GM12878 (cell line): ENCODE measurements around the gene DCUN1D3. TPM values are rescaled to one million over a fixed set of nuclear protein-coding genes. Genes with fewer than 3 reads are reported as not detected.

Experiments
- ATAC-seq: fragments of 200-7000 bp; cut with Tn5 transposase; 3 replicates; pipeline ENCODE4 v1.9.1; 2020; ENCODE audit warnings: mild to moderate bottlenecking, moderate library complexity
- BruUV-seq: library from RNA; stranded (reverse); fragments of 400-500 nt; replicated peaks from 2 replicates; lab custom pipeline; 2021; lab: Mats Ljungman, UMichigan
- CTCF ChIA-PET: fragments of 300-600 bp; sonication (Branson Sonifier 250); formaldehyde crosslinking; extraction: SDS; loops from one replicate; lab custom pipeline; 2021; ENCODE audit warnings: inconsistent platforms; lab: Yijun Ruan, JAX
- POLR2A ChIA-PET: fragments of 350-600 bp; formaldehyde crosslinking; extraction: SDS; loops from one replicate; lab custom pipeline; 2021; ENCODE audit warnings: inconsistent platforms; lab: Charles Lee
- RAD21 ChIA-PET: fragments of 300-600 bp; sonication (Branson Sonifier 250); formaldehyde crosslinking; loops from one replicate; lab custom pipeline; 2023; ENCODE audit warnings: antibody characterized with exemption; ENCODE audit not compliant: unreplicated experiment; lab: Charles Lee
- SMC1A ChIA-PET: fragments of 300-600 bp; sonication (Branson Sonifier 250); formaldehyde crosslinking; loops from one replicate; lab custom pipeline; 2023; ENCODE audit not compliant: unreplicated experiment, uncharacterized antibody; lab: Charles Lee
- DNase-seq: peaks from one replicate; pipeline ENCODE4 v3.0.0-alpha.2; 2011; ENCODE audit warnings: low read depth, low spot score
- FAIRE-seq: peaks from 3 replicates; lab custom pipeline; 2011; peaks lifted over from hg19 to GRCh38; lab: Jason Lieb, UNC
- H2AFZ ChIP-seq: 2 replicates; pipeline ENCODE4 v1.6.0; 2011; ENCODE audit warnings: low read depth, low read length, control low read depth; ENCODE audit not compliant: control insufficient read depth
- H3K27ac ChIP-seq: 2 replicates; pipeline ENCODE4 v1.5.1; 2011; ENCODE audit warnings: control low read depth; ENCODE audit not compliant: control insufficient read depth, insufficient read depth
- H3K27me3 ChIP-seq, 2 experiments: replicated peaks in 1 of 2; 2 replicates each; pipeline versions ENCODE4 v1.6.0 to v1.6.1; 2011; ENCODE audit warnings: low read length in 1 of 2; ENCODE audit not compliant: control insufficient read depth in 2 of 2, insufficient read depth in 2 of 2
- H3K36me3 ChIP-seq, 2 experiments: 2 replicates each; pipeline ENCODE4 v1.5.1; 2011; ENCODE audit warnings: low read length in 1 of 2; ENCODE audit not compliant: control insufficient read depth in 2 of 2, insufficient read depth in 2 of 2
- H3K4me1 ChIP-seq: 2 replicates; pipeline ENCODE4 v1.6.1; 2011; ENCODE audit warnings: mild to moderate bottlenecking, low read length, moderate library complexity, mixed read lengths; ENCODE audit not compliant: control insufficient read depth, insufficient read depth
- H3K4me2 ChIP-seq: 2 replicates; pipeline ENCODE4 v1.6.0; 2011; ENCODE audit warnings: control low read depth; ENCODE audit not compliant: control insufficient read depth, insufficient read depth
- H3K4me3 ChIP-seq: fragments of 200-600 bp; sonication (generic); 2 replicates; pipeline ENCODE4 v1.5.1; 2016
- H3K79me2 ChIP-seq: 2 replicates; pipeline ENCODE4 v1.6.0; 2011; ENCODE audit warnings: low read length; ENCODE audit not compliant: control insufficient read depth, insufficient read depth
- H3K9ac ChIP-seq: 2 replicates; pipeline ENCODE4 v1.8.0; 2011; ENCODE audit warnings: low read length, control low read depth, mixed read lengths; ENCODE audit not compliant: control insufficient read depth, insufficient read depth
- H3K9me3 ChIP-seq: replicated peaks from 3 replicates; pipeline ENCODE4 v1.5.1; 2011; ENCODE audit warnings: mild to moderate bottlenecking, low read length; ENCODE audit not compliant: control insufficient read depth, insufficient read depth
- H4K20me1 ChIP-seq: 2 replicates; pipeline ENCODE4 v1.6.0; 2011; ENCODE audit not compliant: control insufficient read depth, insufficient read depth
- BCL3 ChIP-seq: IDR thresholded peaks from 2 replicates; pipeline ENCODE4 v1.6.1; 2011; ENCODE audit warnings: borderline replicate concordance, low read depth, mild to moderate bottlenecking, moderate library complexity, low read length; ENCODE audit not compliant: insufficient read depth, poor library complexity, severe bottlenecking
- EED ChIP-seq: sonication (generic); IDR thresholded peaks from 2 replicates; pipeline ENCODE4 v1.6.1; 2016; ENCODE audit warnings: antibody characterized with exemption, low read depth
- KDM1A ChIP-seq: fragments of 200-600 bp; sonication (generic); IDR thresholded peaks from 2 replicates; pipeline ENCODE4 v1.6.1; 2016; ENCODE audit warnings: borderline replicate concordance
- MTA2 ChIP-seq: fragments of 450-650 bp; IDR thresholded peaks from 2 replicates; pipeline ENCODE4 v1.6.1; 2016; ENCODE audit warnings: low read depth, mild to moderate bottlenecking, moderate library complexity
- MXI1 ChIP-seq: fragments of 150-350 bp; IDR thresholded peaks from 2 replicates; pipeline ENCODE4 v1.6.1; 2011; ENCODE audit warnings: low read depth, mild to moderate bottlenecking, inconsistent platforms, low read length, improper control_type of control experiment
- MYB ChIP-seq: fragments of 150-350 bp; IDR thresholded peaks from 2 replicates; pipeline ENCODE4 v1.6.1; 2014; ENCODE audit warnings: mild to moderate bottlenecking, low read depth, low read length, borderline replicate concordance
- NFXL1 ChIP-seq: fragments of 450-650 bp; IDR thresholded peaks from 2 replicates; pipeline ENCODE4 v1.6.1; 2017; ENCODE audit warnings: antibody characterized with exemption, mild to moderate bottlenecking, borderline replicate concordance
- PAX5 ChIP-seq: IDR thresholded peaks from 2 replicates; pipeline ENCODE4 v1.6.1; 2011; ENCODE audit warnings: low read depth, low read length, borderline replicate concordance
- SMARCA5 ChIP-seq: fragments of 450-650 bp; IDR thresholded peaks from 2 replicates; pipeline ENCODE4 v1.6.1; 2017; ENCODE audit warnings: mild to moderate bottlenecking
- SP1 ChIP-seq: IDR thresholded peaks from one replicate; pipeline ENCODE4 v1.6.1; 2011; ENCODE audit warnings: low read depth, low read length
- SREBF2 ChIP-seq: IDR thresholded peaks from 2 replicates; pipeline ENCODE4 v1.6.1; 2012; ENCODE audit warnings: mild to moderate bottlenecking, low read length
- ZBED1 ChIP-seq: IDR thresholded peaks from 2 replicates; pipeline ENCODE4 v1.6.1; 2016; ENCODE audit warnings: borderline replicate concordance
- ZNF274 ChIP-seq: IDR thresholded peaks from one replicate; pipeline ENCODE4 v1.8.0; 2011; ENCODE audit not compliant: insufficient read length, insufficient read depth
- WGBS: methylation state at CpG from one replicate; pipeline ENCODE4 v1.1.6; 2016; ENCODE audit warnings: low lambda C conversion rate; ENCODE audit not compliant: insufficient replicate concordance, insufficient coverage; ENCODE audit errors: missing lambda C conversion rate; 5-methylcytosine and 5-hydroxymethylcytosine counted together
- in situ Hi-C: fragments of 300-500 bp; cut with MboI; formaldehyde crosslinking; loops from 9 replicates; pipeline ENCODE4 v1.14.3; 2018; ENCODE audit warnings: mixed read lengths
- intact Hi-C: fragments of 100-400 bp; cut with micrococcal nuclease; formaldehyde crosslinking; loops from one replicate; pipeline ENCODE4 v1.14.2; 2022; ENCODE audit not compliant: unreplicated experiment
- polyA plus RNA-seq, 11 experiments: library from polyadenylated mRNA; depleted of rRNA in 4 of 11; unstranded in 6 of 11; stranded (reverse) in 5 of 11; fragments of >200 nt; fragmentation: Nextera tagmentation in 4 of 11; fragmentation: Illumina TruSeq in 1 of 11; extraction: Ambion mirVana in 4 of 11; extraction: Trizol in 1 of 11; gene quantifications; 1 replicate in 1 of 11; 2 replicates in 10 of 11; pipeline versions ENCODE4 v1.2.1 to v1.2.3, GENCODE V29; 2011 to 2016; ENCODE audit warnings: inconsistent platforms in 2 of 11, missing spikeins in 2 of 11, low read depth in 1 of 11
- total RNA-seq, 4 experiments: library from RNA; depleted of rRNA in 3 of 4; stranded (reverse); fragments of >200 nt in 3 of 4; fragmentation: Illumina TruSeq in 1 of 4; extraction: Trizol in 1 of 4; gene quantifications; 2 replicates each; pipeline versions ENCODE4 v1.2.1 to v1.2.3, GENCODE V29; 2013 to 2021

The DCUN1D3 gene
- total and polyA plus RNA-seq, 10 of the 15 experiments (the other 5 are each of a cell fraction or from before 2014, with no cell fraction given): 0.47 to 4.5 (median 1.9) TPM

GRCh38 chr16:20905576-20905975 is 5.4 kb upstream of the DCUN1D3 start:
- TF ChIP-seq MXI1: no peak
- TF ChIP-seq ZBED1: no peak
- TF ChIP-seq ZNF274: no peak
- no peak for TF ChIP-seq BCL3
- no peak for TF ChIP-seq SP1
- no peak for TF ChIP-seq PAX5
- TF ChIP-seq EED: no peak
- TF ChIP-seq KDM1A: no peak
- no peak for TF ChIP-seq SMARCA5
- no peak for TF ChIP-seq SREBF2
- no peak for TF ChIP-seq NFXL1
- no peak for TF ChIP-seq MTA2
- TF ChIP-seq MYB: no peak
- H3K4me3 ChIP-seq: no peak overlapping the region
- 96% methylated on average over 3 of the region's 3 CpGs for WGBS
- ATAC-seq: no peak
- no peak overlapping the region for H3K4me2 ChIP-seq
- intact Hi-C loops: no loop called here
- SMC1A ChIA-PET: interaction anchor here (4.6 kb wide), 1 partner anchor 31 kb away, joined by 34 read pairs; no protein-coding TSS in a partner anchor
- RAD21 ChIA-PET: interaction anchor here (1.2 kb wide), 1 partner anchor 31 kb away, joined by 4 read pairs; no protein-coding TSS in a partner anchor
- DNase-seq: no peak
- H3K36me3 ChIP-seq: no peaks in the 10 kb centered on the region; a peak in 1 of 4 replicates
- no peaks in the 10 kb centered on the region for H4K20me1 ChIP-seq
- CTCF ChIA-PET: interaction anchor here (3.7 kb wide), 1 partner anchor 31 kb away, joined by 18 read pairs; no protein-coding TSS in a partner anchor
- no peaks in the 10 kb centered on the region for H3K27me3 ChIP-seq
- H3K79me2 ChIP-seq: peaks cover 16% of the 10 kb centered on the region
- BruUV-seq: no TSS peak
- H3K27ac ChIP-seq: no peak overlapping the region
- H3K4me1 ChIP-seq: peaks cover 22% of the 10 kb centered on the region
- no peak for FAIRE-seq
- H3K9me3 ChIP-seq: no peaks in the 10 kb centered on the region
- in situ Hi-C loops: no loop called here
- POLR2A ChIA-PET: no interaction called here
- no peak overlapping the region for H2AFZ ChIP-seq
- H3K9ac ChIP-seq: no peak overlapping the region
